HG03520 (cell line): ENCODE results near the gene ITPR3.

Experiments used
- ATAC-seq: cut with Tn5 transposase; IDR thresholded peaks from one replicate; pipeline ENCODE4 v1.9.1; 2021; ENCODE audit warnings: mild to moderate bottlenecking, moderate library complexity; ENCODE audit not compliant: unreplicated experiment

ITPR3 gene

GRCh38 chr6:33620856-33621710 is at the start of gene ITPR3:
Gene ITPR3 (plus strand): TSS chr6:33621322. CDS start chr6:33621603, 281 bp downstream.
- ATAC-seq, result peak; percentile 67

DNA sequence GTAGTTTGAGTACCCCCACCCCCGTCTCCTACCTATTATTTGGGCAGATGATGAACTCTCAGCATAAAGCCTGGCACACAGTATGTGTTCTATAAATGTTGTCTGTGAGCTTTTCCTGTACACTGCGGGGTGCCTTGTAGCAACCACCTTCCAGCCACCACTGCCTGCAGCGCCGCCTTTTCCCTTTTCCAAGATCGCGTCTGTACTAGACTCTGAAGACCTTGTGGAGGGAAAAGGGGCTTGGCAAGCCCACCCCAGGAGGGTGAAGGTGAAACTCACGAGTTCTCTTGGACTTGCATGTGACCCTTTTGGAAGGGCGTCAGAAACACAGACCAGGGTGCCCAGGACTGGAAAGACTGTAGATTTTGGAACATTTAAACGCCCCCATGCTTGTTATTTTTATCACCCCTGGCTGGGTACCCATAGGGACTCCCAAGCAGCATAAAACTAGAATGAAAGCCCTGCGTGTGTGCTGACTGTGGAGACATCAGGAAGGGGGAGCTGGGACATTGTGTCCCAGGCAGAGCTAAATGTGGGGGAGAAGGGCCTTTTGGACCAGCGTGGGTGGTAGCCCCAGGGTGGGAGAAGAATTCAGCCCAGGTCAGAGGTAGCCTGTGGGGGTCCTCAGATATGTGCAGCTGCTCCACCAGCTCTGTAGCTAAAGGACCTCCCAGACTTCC is 49.3 kb upstream of the ITPR3 start:
- ATAC-seq, result no peak

- no peak for ATAC-seq
Measured at GRCh38 chr6:33575211-33575610, 45.9 kb upstream of the ITPR3 start.

- ATAC-seq, result no peak
Measured at GRCh38 chr6:33576668-33577067, 44.5 kb upstream of the ITPR3 start.

GRCh38 chr6:33577106-33577535 is 44.0 kb upstream of the ITPR3 start:
- no peak for ATAC-seq

- no peak for ATAC-seq
Measured at GRCh38 chr6:33577718-33578117, 43.4 kb upstream of the ITPR3 start.

DNA sequence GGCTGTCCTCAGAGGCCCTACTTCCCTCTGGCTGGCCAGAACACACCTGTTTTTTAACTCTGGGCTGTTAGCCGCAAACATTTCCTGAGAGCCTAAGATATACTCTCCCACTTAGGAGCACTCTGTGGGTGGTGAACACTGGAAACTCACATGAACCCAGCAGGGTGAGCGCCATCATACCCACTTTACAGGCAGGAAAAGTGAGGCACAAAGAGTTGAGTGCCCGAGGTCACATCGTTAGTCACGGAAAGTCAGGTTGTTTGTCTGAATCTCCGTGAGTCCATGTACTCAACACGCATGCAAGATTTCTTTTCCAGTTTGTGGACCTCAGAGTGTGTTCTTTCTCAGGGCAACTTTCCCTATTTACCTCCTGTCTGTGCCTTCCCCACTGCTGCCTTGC is 43.0 kb upstream of the ITPR3 start:
- no peak for ATAC-seq

DNA sequence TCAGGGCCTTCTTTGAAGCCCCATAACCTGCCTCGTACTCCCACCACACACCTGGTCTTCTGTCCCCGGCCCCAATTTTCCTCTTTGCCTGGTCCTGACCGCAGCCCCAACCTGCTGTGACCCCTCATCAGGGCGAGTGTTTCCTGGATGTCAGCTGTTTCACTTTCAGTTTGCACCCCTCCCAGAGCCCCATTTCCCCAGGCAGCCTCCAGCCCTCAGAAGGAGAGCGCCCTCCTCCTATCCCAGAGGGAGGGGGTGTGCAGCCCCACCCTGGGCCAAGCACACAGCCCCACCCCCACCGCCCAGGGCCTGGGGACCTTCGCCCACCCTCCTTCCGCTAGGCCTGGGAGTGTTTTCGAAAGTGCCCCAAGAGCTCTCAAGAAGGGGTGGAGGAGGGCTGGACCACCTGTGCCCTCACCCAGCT is 42.5 kb upstream of the ITPR3 start:
- ATAC-seq, result no peak

DNA sequence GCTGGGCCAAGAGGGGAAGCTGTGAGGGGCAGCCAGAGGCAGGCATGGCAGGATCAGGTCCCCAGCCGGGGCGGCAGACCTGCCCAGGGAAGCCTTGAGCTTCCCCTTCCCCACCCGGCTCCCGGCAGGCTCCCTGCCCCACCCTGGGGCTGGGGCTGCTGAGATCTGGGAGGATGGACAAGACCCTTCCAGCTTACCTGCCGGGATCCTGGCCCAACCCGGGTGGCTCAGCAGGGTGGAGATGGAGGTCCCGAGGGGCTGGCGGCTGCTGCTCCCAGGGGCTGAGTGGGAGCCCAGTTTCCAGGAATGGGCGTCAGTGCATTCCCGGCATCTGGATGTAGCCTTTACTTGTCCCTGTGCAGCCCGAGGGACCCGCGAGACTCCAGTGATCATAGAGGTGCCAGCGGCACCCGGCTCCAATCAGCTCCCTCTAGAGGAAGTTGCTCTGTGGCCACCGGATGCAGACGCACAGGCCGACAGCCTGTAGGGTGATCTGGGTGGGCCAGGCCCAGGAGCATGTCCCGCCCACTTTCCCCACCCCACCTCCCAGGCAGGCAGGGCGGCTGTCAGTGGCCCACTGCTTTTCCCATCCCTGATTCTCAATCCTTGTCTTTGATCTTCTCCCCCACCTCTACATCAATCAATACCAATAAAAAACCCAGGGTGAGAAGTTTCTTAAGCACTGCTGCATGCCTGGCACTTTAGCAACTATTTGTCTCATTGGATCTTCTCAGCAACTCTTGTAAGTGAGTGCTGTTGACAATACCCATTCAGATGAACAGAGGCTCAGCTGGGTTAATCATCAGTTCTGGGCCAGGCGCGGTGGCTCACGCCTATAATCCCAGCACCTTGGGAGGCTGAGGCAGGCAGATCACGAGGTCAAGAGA is 41.1 kb upstream of the ITPR3 start, which contains the start of gene BAK1:
Gene BAK1 (minus strand): TSS at position 449 of the 887 bp plus-strand sequence. CDS start 2,672 bp downstream, outside the sequence.
- peak; percentile 83 for ATAC-seq

DNA sequence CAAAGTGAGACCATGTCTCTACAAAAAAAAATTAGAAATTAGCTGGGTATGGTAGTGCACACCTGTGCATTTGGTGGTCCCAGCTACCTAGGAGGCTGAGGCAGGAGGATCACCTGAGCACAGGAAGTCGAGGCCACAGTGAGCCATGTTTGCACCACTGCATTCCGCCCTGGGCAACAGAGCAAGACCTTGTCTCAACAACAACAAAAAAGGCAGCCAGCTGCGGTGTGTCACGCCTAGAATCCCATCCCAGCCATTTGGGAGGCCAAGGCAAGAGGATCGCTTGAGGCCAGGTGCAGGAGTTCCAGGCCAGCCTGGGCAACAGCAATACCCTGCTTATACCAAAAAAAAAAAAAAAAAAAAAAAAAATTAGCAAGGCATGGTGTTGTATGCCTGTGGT is 39.9 kb upstream of the ITPR3 start:
- ATAC-seq, result no peak

DNA sequence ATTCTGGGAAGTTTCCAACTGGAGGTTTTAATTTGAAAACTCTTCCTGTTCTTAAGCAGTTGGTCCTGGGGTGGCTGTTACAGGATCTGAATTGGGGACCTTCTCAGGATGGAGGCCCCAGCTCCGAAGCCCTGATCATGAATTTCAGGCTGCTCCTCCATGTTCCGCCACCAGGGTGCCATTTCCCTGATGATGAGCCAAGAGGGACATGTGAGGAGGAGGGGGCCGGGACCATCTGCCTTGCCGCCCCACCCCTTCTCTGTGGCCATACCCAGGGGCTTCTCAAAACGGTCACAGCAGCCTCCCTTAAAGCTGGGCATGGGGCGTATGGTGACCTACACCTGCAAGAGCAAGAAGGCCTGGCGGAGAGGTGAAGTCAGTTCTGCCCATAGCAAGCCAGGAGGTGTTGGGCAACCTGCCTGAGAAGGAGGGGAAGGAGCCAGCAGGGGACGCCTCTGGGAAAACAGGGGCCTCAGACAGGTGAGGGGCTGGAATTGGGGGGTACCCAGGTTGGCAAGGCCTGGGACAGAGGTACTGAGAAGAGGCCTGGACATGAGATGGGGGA is 37.4 kb upstream of the ITPR3 start:
- no peak for ATAC-seq

- ATAC-seq, result no peak
Measured at GRCh38 chr6:33584700-33585402, 36.3 kb upstream of the ITPR3 start.

DNA sequence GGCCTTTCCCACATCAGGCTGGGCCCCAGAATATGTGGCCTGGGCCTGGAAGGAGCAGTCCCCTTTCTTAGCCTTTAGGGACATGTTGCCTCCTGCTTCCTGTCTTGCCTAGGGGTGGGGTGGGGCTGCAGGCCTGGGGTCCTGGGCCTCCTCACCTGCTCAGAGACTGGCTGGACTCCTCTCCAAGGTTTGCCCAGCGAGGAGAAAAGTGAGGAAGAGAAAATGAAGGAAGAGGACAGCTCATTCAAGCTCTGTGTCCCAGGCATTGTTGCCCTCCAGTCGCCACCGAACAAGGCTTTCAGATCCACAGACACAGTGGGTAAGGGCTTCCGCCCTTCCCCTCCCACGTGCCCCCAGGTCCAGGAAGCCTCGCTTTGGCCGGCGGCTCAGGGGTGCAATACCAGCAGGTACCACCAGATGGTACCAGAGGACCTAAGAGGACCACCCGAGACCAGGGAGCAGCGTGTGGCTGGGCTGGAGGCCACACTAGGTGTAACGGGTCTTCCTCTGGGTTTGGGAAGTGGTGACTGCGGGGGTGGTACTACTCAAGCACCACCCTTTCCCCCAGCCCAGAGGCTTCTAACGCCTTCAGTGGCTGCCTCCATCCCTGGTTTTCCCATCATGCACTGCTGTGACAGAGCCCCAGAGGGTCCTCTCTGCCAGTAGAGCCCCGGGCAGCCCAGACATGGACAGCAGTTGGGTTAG is 35.6 kb upstream of the ITPR3 start:
- peak; percentile 54 for ATAC-seq

DNA sequence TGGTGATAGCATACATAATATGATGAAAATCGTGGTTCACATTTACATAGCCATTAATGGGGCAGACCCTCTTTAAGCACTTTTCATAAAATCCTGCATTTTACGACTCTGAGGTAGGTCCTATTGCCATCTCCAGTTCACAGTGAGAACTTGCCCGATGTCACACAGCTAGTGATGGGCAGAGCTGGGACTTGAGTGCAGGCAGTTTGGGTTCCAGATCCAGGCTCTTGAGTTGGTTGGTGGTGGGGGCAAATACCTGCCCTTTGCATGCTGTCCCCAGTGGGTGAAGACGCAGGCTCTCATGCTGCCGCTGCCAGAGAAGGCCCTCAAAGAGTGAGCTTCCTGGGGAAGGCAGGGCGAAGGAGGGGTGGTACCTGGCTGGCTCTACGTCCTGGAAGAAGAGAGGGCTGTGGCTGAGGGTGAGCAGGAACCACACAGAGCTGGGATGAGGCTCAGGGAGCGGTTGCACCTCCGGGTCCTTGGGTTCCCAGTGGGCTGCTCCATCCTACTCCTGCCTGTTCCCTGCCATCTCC is 34.9 kb upstream of the ITPR3 start:
- ATAC-seq, result no peak

GRCh38 chr6:33587529-33587928 is 33.6 kb upstream of the ITPR3 start:
- no peak for ATAC-seq

- no peak for ATAC-seq
Measured at GRCh38 chr6:33588894-33589293, 32.2 kb upstream of the ITPR3 start.

GRCh38 chr6:33589392-33589730 is 31.8 kb upstream of the ITPR3 start:
- no peak for ATAC-seq

DNA sequence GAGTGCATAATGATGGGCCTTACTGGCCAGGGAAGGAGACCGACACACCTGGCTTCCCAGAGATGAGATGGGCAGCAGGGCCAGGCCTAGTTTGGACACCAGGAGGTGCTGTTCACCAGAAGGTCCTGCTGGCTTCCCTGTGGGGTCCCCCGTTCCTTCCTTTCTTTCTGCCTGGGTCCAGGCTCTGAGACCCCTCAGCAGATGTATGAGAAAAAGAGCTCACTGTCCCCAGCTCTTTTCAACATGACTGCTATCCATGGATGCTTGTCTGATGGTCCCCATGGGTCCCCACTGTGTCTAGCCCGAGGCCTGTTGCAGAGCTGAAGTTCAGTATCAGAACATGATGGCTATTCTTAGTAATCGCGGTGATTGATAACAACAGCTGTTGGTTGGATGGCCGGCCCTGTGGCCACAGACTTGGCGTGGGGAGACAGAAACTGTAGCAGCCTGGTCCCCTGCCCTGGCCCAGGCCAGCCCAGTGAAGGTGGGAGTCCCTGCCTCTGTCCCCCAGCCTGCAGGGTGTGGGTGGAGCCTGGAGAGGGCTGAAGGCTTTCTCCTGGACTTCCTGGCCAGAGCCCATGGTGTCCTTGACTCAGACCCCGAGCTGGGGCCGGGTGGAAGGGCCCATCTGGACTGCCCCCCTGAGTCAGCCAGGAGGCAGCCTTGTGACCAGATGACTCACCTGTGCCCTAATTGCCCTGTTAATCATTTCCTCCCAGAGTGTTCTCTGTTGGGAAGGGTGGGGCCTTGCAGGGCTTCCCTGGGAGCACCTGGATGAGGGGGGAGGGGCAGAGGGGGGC is 31.2 kb upstream of the ITPR3 start:
- no peak for ATAC-seq
